SK-N-SH (cell line): ENCODE data around the gene TMED1. TPM values are rescaled to one million over a fixed set of nuclear protein-coding genes. Genes with fewer than 3 reads are reported as not detected.

Experiments used
- CTCF ChIA-PET: fragments of 300-600, 350-600 bp; formaldehyde crosslinking; extraction: SDS; loops from one replicate; lab custom pipeline; 2021; lab: Yijun Ruan, JAX
- POLR2A ChIA-PET: fragments of 350-600 bp; sonication (Branson Sonifier 250); formaldehyde crosslinking; extraction: SDS; loops from one replicate; lab custom pipeline; 2020; ENCODE audit warnings: antibody characterized with exemption, inconsistent platforms; lab: Yijun Ruan, JAX
- DNase-seq: peaks from one replicate; pipeline ENCODE4 v3.0.0; 2012
- H2AFZ ChIP-seq: fragments of 200-600 bp; sonication (generic); 2 replicates; pipeline ENCODE4 v1.8.1; 2016; ENCODE audit warnings: antibody characterized with exemption, mild to moderate bottlenecking, low read depth
- H3F3A ChIP-seq: fragments of 200-600 bp; sonication (generic); replicated peaks from 2 replicates; pipeline ENCODE3; 2016; ENCODE audit warnings: antibody characterized with exemption, mild to moderate bottlenecking; ENCODE audit not compliant: insufficient read depth
- H3K27ac ChIP-seq, 2 experiments: fragments of 200-500 bp in 1 of 2; fragments of 200-600 bp in 1 of 2; sonication (Bioruptor generic) in 1 of 2; sonication (generic), shearing (Covaris generic) in 1 of 2; 2 replicates each; pipeline versions ENCODE4 v1.5.1 to v1.6.1; 2014 to 2016; ENCODE audit warnings: low read depth in 2 of 2, inconsistent platforms in 1 of 2, low read length in 1 of 2, mild to moderate bottlenecking in 1 of 2, mixed read lengths in 1 of 2
- H3K27me3 ChIP-seq: fragments of 200-600 bp; sonication (generic), shearing (Covaris generic); 2 replicates; pipeline ENCODE4 v1.6.1; 2016; ENCODE audit warnings: mixed run types; ENCODE audit not compliant: insufficient read depth
- H3K36me3 ChIP-seq, 2 experiments: fragments of 200-500 bp in 1 of 2; fragments of 200-600 bp in 1 of 2; sonication (Bioruptor generic) in 1 of 2; sonication (generic) in 1 of 2; replicated peaks in 1 of 2; 2 replicates each; pipeline versions ENCODE3 to v1.5.1; 2014 to 2016; ENCODE audit warnings: low read length in 1 of 2, mild to moderate bottlenecking in 1 of 2; ENCODE audit not compliant: insufficient read depth in 2 of 2, control insufficient read depth in 1 of 2
- H3K4me1 ChIP-seq, 2 experiments: fragments of 200-500 bp in 1 of 2; fragments of 200-600 bp in 1 of 2; sonication (Bioruptor generic) in 1 of 2; sonication (generic), shearing (Covaris generic) in 1 of 2; 2 replicates each; pipeline versions ENCODE4 v1.5.1 to v1.6.1; 2014 to 2016; ENCODE audit warnings: low read depth in 1 of 2, low read length in 1 of 2, mixed run types in 1 of 2; ENCODE audit not compliant: insufficient read depth in 2 of 2, control insufficient read depth in 1 of 2
- H3K4me2 ChIP-seq: fragments of 200-600 bp; sonication (generic), shearing (Covaris generic); 2 replicates; pipeline ENCODE4 v1.6.1; 2017; ENCODE audit warnings: mixed run types
- H3K4me3 ChIP-seq, 2 experiments: fragments of 200-500 bp in 1 of 2; fragments of 200-600 bp in 1 of 2; sonication (Bioruptor generic) in 1 of 2; sonication (generic), shearing (Covaris generic) in 1 of 2; 2 replicates each; pipeline versions ENCODE4 v1.5.1 to v1.8.1; 2014 to 2016; ENCODE audit warnings: low read depth in 2 of 2, inconsistent platforms in 1 of 2, low read length in 1 of 2, mild to moderate bottlenecking in 1 of 2, mixed read lengths in 1 of 2, moderate library complexity in 1 of 2
- H3K79me2 ChIP-seq: fragments of 200-600 bp; sonication (generic); 2 replicates; pipeline ENCODE4 v1.8.1; 2017; ENCODE audit warnings: mild to moderate bottlenecking; ENCODE audit not compliant: insufficient read depth
- H3K9ac ChIP-seq: fragments of 200-600 bp; sonication (generic); 2 replicates; pipeline ENCODE4 v1.6.1; 2017; ENCODE audit warnings: mixed run types
- H3K9me2 ChIP-seq: fragments of 200-600 bp; sonication (generic); 2 replicates; pipeline ENCODE4 v1.6.1; 2017; ENCODE audit warnings: mixed run types
- H3K9me3 ChIP-seq: fragments of 200-600 bp; sonication (generic); 2 replicates; pipeline ENCODE4 v1.6.1; 2017; ENCODE audit warnings: mixed run types, mild to moderate bottlenecking, moderate library complexity
- H4K20me1 ChIP-seq: fragments of 200-600 bp; sonication (generic); 2 replicates; pipeline ENCODE4 v1.6.1; 2017; ENCODE audit warnings: mild to moderate bottlenecking, mixed run types; ENCODE audit not compliant: insufficient read depth
- CHD2 ChIP-seq: fragments of 150-350 bp; IDR thresholded peaks from 2 replicates; pipeline ENCODE4 v1.6.1; 2018; ENCODE audit warnings: low read length; ENCODE audit not compliant: partially characterized antibody
- CTCF ChIP-seq: fragments of 200-600 bp; sonication (generic); IDR thresholded peaks from 2 replicates; pipeline ENCODE4 v1.6.1; 2017; ENCODE audit warnings: antibody characterized with exemption, mild to moderate bottlenecking, moderate library complexity
- ELF1 ChIP-seq: IDR thresholded peaks from 2 replicates; pipeline ENCODE4 v1.4.0; 2012
- EP300 ChIP-seq, 2 experiments: IDR thresholded peaks; 2 replicates each; pipeline versions ENCODE4 v1.4.0 to v1.6.1; 2012; ENCODE audit warnings: borderline replicate concordance in 1 of 2, low read depth in 1 of 2, low read length in 1 of 2
- FOSL2 ChIP-seq: IDR thresholded peaks from 2 replicates; pipeline ENCODE4 v1.4.0; 2012; ENCODE audit warnings: low read depth, mild to moderate bottlenecking, moderate library complexity, borderline replicate concordance
- FOXJ3 ChIP-seq: sonication (generic); formaldehyde crosslinking; IDR thresholded peaks from 2 replicates; pipeline ENCODE4 v1.5.1; 2020; ENCODE audit warnings: mild to moderate bottlenecking, missing genetic modification reagents
- FOXM1 ChIP-seq: IDR thresholded peaks from 2 replicates; pipeline ENCODE4 v1.4.0; 2012; ENCODE audit warnings: low read depth, mild to moderate bottlenecking
- GATA2 ChIP-seq: sonication (generic); formaldehyde crosslinking; IDR thresholded peaks from 2 replicates; pipeline ENCODE4 v1.5.0; 2020; ENCODE audit warnings: mild to moderate bottlenecking, missing genetic modification reagents
- JUND ChIP-seq: IDR thresholded peaks from 2 replicates; pipeline ENCODE4 v1.4.0; 2012
- MEF2A ChIP-seq: IDR thresholded peaks from 2 replicates; pipeline ENCODE4 v1.4.0; 2012; ENCODE audit warnings: low read depth, borderline replicate concordance
- MXI1 ChIP-seq: IDR thresholded peaks from 2 replicates; pipeline ENCODE4 v1.6.1; 2012; ENCODE audit warnings: mild to moderate bottlenecking, low read depth, low read length, improper control_type of control experiment
- NFIC ChIP-seq: IDR thresholded peaks from 2 replicates; pipeline ENCODE4 v1.4.0; 2012; ENCODE audit warnings: borderline replicate concordance
- NRF1 ChIP-seq: IDR thresholded peaks from 2 replicates; pipeline ENCODE4 v1.6.1; 2012; ENCODE audit warnings: low read depth, mild to moderate bottlenecking, low read length
- POLR2AphosphoS5 ChIP-seq: IDR thresholded peaks from 2 replicates; pipeline ENCODE4 v1.6.1; 2012; ENCODE audit warnings: low read depth, low read length
- RAD21 ChIP-seq: IDR thresholded peaks from 2 replicates; pipeline ENCODE4 v1.6.1; 2012; ENCODE audit warnings: mild to moderate bottlenecking, low read length
- RCOR1 ChIP-seq: fragments of 150-350 bp; IDR thresholded peaks from 2 replicates; pipeline ENCODE4 v1.6.1; 2017; ENCODE audit warnings: antibody characterized with exemption, low read length
- RFX5 ChIP-seq: IDR thresholded peaks from 2 replicates; pipeline ENCODE4 v1.6.1; 2012; ENCODE audit warnings: mild to moderate bottlenecking, improper control_type of control experiment, low read length
- RXRA ChIP-seq: IDR thresholded peaks from 2 replicates; pipeline ENCODE4 v1.4.0; 2012; ENCODE audit warnings: low read depth, mild to moderate bottlenecking, borderline replicate concordance
- SIN3A ChIP-seq: IDR thresholded peaks from 2 replicates; pipeline ENCODE4 v1.6.1; 2012; ENCODE audit warnings: low read depth, mild to moderate bottlenecking, low read length, moderate library complexity, borderline replicate concordance
- SMC3 ChIP-seq: IDR thresholded peaks from 2 replicates; pipeline ENCODE4 v1.6.1; 2012; ENCODE audit warnings: low read depth, low read length, improper control_type of control experiment
- TAF1 ChIP-seq: IDR thresholded peaks from 2 replicates; pipeline ENCODE4 v1.6.1; 2012; ENCODE audit warnings: low read depth, mild to moderate bottlenecking, low read length, moderate library complexity, borderline replicate concordance
- TCF12 ChIP-seq: IDR thresholded peaks from 2 replicates; pipeline ENCODE4 v1.4.0; 2012
- TEAD4 ChIP-seq: IDR thresholded peaks from 2 replicates; pipeline ENCODE4 v1.4.0; 2012; ENCODE audit warnings: mild to moderate bottlenecking, borderline replicate concordance; ENCODE audit not compliant: insufficient read depth
- YY1 ChIP-seq: IDR thresholded peaks from 2 replicates; pipeline ENCODE4 v1.4.0; 2012; ENCODE audit warnings: low read depth, mild to moderate bottlenecking
- ZBTB33 ChIP-seq: IDR thresholded peaks from 2 replicates; pipeline ENCODE4 v1.4.0; 2012; ENCODE audit warnings: low read depth, borderline replicate concordance
- WGBS: methylation state at CpG from one replicate; pipeline ENCODE4 v1.1.6; 2017; ENCODE audit warnings: low lambda C conversion rate; 5-methylcytosine and 5-hydroxymethylcytosine counted together
- polyA plus RNA-seq, 3 experiments: library from polyadenylated mRNA; depleted of rRNA; stranded (reverse); fragments of >200 nt; gene quantifications; 2 replicates each; pipeline ENCODE4 v1.2.3, GENCODE V29; 2012
- TF ChIP-seq, protein P1 (sequence below): IDR thresholded peaks from 2 replicates; pipeline ENCODE4 v1.4.0; 2012; ENCODE audit warnings: low read depth
- TF ChIP-seq, protein P2 (sequence below): fragments of 150-350 bp; IDR thresholded peaks from 2 replicates; pipeline ENCODE4 v1.6.1; 2016; ENCODE audit warnings: mild to moderate bottlenecking, low read depth, low read length
- TF ChIP-seq, protein P3 (sequence below): IDR thresholded peaks from 2 replicates; pipeline ENCODE4 v1.6.1; 2012; ENCODE audit warnings: mild to moderate bottlenecking, low read depth, low read length, moderate library complexity

TMED1 gene
- polyA plus RNA-seq, 1 of the 3 experiments (the other 2 are of a cell fraction): 92.4 TPM

GRCh38 chr19:10864538-10864899, 28.5 kb upstream of the TMED1 start:
- H3K9ac ChIP-seq: no peak overlapping the region
- H4K20me1 ChIP-seq: no peaks in the 10 kb centered on the region
- POLR2A ChIA-PET: interaction anchor here (1.0 to 2.1 kb wide), 2 partner anchors 29 to 163 kb away, joined by 4 to 13 read pairs; partner anchors contain the start of genes QTRT1 and TMED1
- WGBS: 16% methylated on average over 6 of the region's 6 CpGs
- H3K9me2 ChIP-seq: no peaks in the 10 kb centered on the region
- H3K27ac ChIP-seq: no peak overlapping the region
- peak overlapping the region; percentile 95 for H2AFZ ChIP-seq
- no peaks in the 10 kb centered on the region for H3F3A ChIP-seq
- no peak overlapping the region for H3K4me2 ChIP-seq
- no peaks in the 10 kb centered on the region for H3K27me3 ChIP-seq
- H3K9me3 ChIP-seq: no peaks in the 10 kb centered on the region
- DNase-seq: peak; percentile 91
- H3K79me2 ChIP-seq: no peaks in the 10 kb centered on the region
- no peaks in the 10 kb centered on the region; a peak in 1 of 4 replicates for H3K4me1 ChIP-seq
- peak overlapping the region in 1 of 2 experiments; percentile 36; a peak in 1 of 4 replicates for H3K4me3 ChIP-seq
- CTCF ChIA-PET: interaction anchor here (0.5 to 8.1 kb wide), 49 partner anchors 8 to 313 kb away, joined by 3 to 146 read pairs (median 6); partner anchors contain the start of genes C19orf38, DNM2, QTRT1 and TMED1
- H3K36me3 ChIP-seq: no peaks in the 10 kb centered on the region
- peak; percentile 72 for TF ChIP-seq RAD21
- TF ChIP-seq RXRA: no peak
- no peak for TF ChIP-seq SIN3A
- TF ChIP-seq TEAD4: no peak
- TF ChIP-seq FOXM1: no peak
- no peak for TF ChIP-seq GATA2 (CRISPR knock-in tag)
- no peak for TF ChIP-seq POLR2AphosphoS5
- TF ChIP-seq TAF1: peak; percentile 42; the same call in 1 of the 2 replicates
- TF ChIP-seq, protein P1, sequence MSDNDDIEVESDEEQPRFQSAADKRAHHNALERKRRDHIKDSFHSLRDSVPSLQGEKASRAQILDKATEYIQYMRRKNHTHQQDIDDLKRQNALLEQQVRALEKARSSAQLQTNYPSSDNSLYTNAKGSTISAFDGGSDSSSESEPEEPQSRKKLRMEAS: no peak
- peak; percentile 89 for TF ChIP-seq SMC3
- TF ChIP-seq FOXJ3 (CRISPR knock-in tag): no peak
- peak; percentile 58 for TF ChIP-seq ELF1
- TF ChIP-seq RCOR1: no peak
- TF ChIP-seq RFX5: no peak
- no peak for TF ChIP-seq MEF2A
- TF ChIP-seq NFIC: no peak
- TF ChIP-seq TCF12: no peak
- TF ChIP-seq EP300 (IDR thresholded peaks at IDR 0.05; ENCODE audit: borderline replicate concordance in 1 of 2, low read depth in 1 of 2, low read length in 1 of 2): no peak
- TF ChIP-seq ZBTB33: no peak
- no peak for TF ChIP-seq NRF1
- TF ChIP-seq YY1: no peak
- TF ChIP-seq, protein P2, sequence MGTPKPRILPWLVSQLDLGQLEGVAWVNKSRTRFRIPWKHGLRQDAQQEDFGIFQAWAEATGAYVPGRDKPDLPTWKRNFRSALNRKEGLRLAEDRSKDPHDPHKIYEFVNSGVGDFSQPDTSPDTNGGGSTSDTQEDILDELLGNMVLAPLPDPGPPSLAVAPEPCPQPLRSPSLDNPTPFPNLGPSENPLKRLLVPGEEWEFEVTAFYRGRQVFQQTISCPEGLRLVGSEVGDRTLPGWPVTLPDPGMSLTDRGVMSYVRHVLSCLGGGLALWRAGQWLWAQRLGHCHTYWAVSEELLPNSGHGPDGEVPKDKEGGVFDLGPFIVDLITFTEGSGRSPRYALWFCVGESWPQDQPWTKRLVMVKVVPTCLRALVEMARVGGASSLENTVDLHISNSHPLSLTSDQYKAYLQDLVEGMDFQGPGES: no peak
- TF ChIP-seq CHD2: no peak
- no peak for TF ChIP-seq MXI1
- TF ChIP-seq, protein P3, sequence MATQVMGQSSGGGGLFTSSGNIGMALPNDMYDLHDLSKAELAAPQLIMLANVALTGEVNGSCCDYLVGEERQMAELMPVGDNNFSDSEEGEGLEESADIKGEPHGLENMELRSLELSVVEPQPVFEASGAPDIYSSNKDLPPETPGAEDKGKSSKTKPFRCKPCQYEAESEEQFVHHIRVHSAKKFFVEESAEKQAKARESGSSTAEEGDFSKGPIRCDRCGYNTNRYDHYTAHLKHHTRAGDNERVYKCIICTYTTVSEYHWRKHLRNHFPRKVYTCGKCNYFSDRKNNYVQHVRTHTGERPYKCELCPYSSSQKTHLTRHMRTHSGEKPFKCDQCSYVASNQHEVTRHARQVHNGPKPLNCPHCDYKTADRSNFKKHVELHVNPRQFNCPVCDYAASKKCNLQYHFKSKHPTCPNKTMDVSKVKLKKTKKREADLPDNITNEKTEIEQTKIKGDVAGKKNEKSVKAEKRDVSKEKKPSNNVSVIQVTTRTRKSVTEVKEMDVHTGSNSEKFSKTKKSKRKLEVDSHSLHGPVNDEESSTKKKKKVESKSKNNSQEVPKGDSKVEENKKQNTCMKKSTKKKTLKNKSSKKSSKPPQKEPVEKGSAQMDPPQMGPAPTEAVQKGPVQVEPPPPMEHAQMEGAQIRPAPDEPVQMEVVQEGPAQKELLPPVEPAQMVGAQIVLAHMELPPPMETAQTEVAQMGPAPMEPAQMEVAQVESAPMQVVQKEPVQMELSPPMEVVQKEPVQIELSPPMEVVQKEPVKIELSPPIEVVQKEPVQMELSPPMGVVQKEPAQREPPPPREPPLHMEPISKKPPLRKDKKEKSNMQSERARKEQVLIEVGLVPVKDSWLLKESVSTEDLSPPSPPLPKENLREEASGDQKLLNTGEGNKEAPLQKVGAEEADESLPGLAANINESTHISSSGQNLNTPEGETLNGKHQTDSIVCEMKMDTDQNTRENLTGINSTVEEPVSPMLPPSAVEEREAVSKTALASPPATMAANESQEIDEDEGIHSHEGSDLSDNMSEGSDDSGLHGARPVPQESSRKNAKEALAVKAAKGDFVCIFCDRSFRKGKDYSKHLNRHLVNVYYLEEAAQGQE: no peak
- TF ChIP-seq JUND: no peak
- peak; percentile 95 for TF ChIP-seq CTCF
- no peak for TF ChIP-seq FOSL2
